ENCODE results near the gene GABRB2.
"Not testable (repeated sequence)": the region's sequence is repeated elsewhere in the genome, so short reads cannot be mapped to it uniquely, and the experiment has no call there.

The GABRB2 gene

DNA sequence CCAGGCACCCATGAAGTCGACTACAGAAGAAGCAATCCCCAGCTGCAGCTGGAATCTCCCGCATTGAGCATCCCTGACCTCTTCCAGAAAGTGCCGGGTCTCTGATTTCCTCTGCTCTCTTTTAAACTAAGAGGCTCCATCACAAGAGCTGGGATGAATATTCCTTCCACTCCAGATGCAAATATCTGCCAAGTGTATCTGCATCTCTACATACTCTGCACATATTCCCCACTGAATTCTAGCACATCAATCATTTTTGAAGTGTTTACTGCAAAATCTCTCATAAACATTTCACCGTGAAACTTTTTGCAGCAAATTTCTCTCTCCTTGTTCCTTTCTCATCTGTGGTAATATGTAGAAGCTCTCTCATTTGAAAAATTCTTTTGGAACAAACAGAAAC lies 161.5 kb downstream of the GABRB2 start:
- DNase-seq: no peak

DNA sequence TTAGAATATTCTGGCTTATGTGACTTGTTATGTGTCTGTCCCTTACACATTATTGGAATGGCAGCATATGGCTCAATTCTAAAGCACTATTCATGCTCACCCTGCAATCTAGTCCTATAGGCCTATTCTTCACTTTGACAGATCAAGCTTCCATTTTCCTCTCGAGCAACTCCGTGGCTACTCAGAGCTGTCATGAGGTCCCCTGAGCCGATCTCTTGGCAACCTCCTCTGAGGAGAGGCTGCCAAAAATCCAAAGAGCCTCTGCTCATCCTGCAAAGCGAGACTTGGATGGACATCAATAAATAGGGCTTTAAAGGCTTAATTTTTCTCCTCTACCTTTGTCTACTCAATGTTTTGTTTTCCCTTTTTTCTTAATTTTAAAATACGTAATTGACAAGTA lies 163.8 kb downstream of the GABRB2 start:
- no peak for DNase-seq

DNA sequence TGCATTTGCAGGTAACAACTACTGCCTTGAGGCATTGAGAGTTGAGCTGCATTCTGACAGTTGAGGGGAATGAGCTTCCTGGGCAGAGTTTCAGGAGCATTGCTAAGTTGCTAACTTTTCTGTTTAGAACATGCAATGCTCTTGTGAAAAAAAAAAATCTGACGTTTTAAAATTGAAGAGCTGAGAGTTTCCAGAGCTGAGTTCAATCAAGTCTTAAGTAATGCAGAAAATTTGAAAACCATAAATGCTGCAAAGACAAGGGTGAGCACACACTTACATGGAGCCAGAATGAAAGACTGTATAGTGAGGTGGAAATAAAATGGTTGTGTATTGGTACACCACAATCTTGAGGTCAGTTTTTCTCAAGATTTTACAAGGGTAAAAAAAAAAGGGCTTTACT lies 166.0 kb downstream of the GABRB2 start:
- no peak for DNase-seq

DNA sequence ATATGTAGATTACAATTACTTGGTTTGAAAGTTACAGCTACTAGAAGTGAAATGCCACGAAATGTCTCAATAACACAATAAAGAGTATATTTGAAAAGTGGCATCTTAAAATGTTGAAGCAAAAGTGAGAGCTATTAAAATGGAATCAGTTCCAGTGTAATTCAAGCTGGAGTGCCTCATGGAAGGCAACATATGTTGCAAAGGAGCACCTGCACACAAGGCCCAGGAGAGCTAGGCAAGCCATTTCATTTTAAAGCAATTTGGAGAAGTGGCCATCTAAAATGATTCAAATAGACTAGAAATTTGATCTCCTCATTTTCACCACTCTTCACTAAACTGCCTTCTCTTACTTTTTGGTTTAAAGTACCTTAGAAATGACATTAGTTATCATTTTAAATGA lies 167.8 kb downstream of the GABRB2 start:
- DNase-seq: no peak

DNA sequence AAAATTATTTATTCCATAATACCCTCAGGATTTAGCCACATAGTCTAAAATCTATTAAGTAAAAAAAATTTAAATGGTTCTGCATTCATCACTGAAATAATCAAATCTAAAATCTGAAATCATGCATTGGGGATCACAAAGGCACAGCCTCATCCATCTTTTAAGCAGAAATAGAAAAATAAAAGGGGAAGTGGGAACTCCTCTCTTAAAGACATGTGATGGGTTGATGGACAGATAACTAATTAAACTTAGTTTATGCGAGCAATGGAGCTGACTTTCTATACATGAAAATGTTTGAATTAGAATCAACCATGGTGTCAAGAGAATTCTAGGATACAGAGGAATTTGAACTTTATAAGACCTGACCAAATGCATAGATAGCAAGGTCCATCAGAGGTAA lies 170.5 kb downstream of the GABRB2 start:
- DNase-seq: no peak

DNA sequence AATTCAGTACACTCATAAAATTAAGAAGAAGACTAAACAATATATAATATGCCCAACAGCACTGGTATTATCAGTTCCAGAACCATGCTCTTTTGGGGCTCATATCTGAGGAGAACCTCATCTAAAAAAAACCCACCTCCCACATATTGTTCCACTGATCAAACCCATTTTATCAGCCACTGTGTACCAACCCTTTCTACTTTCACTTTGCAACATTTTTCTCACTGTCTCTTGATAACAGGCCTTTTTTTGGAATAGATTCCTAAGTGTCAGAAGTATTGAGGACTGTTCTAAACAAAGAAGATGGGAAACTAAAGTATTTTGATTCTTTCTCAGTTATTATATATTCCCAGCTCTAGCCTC lies 173.2 kb downstream of the GABRB2 start:
- DNase-seq: no peak

DNA sequence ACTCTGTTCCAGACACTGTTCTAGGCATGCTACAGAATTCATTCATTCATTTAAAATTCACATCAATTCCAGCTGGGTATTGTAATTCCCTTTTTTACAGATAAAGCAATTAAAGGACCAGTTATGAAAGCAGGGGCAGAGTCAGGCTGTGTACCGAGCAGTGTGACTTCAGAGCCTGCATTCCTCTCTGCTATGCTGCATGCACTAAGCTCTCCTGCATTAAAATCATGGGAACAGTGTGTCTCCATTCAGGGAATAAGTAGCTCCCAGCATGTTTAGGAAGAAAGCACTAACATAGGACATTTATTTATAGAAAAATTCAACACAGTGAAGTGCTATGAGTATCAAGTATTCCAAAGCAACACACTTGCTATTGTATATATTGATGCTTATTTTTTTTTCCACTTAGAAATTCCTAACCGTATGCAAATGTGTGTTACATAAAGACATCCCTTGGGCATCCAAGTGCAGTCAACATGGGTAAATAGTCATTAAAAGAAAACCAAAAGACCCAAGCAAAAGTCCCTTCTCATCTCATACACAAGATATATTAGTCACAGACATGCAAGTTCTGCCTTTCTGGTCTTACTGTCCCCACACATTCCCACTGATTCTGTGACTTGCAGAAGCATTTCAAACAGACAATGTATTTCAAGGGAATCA lies 173.7 kb downstream of the GABRB2 start:
- DNase-seq: no peak

DNA sequence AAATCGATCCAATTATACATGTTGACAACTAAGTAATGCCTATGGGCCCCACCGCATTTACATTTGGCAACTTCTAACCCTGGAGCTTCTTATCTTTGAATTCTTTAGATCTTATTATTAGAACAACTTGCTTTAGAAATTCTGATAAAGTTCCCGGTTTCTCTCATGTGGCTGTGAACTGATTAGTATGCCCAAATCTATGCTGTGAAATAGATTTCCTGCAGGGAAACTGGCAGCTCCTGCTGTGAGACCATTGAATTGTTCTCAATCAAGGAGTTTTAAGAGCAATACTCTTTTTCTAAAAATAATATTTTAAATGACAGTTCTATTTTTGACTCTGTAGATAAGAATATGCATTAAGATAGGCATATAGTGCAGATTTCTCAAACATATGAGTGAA lies 177.5 kb downstream of the GABRB2 start:
- no peak for DNase-seq

DNA sequence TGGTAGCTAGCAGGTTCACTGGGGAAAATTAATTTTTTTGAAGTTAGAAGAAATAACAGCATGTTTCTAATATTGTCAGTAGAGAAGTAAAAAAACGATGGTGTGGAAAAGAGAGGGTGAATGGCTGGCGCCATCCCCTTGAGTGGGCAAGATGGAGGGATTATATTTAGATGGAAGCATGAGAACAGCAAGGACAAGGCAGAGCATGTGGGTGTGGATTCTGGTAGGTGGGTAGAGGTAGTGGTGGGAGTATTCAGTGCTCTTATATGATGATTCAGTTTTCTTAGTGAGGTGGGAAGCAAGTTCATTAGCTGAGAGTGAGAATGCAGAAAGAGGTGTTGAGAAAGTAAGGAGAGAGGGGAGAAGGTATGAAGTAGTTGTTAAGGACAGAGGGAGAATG lies 188.1 kb downstream of the GABRB2 start:
- no peak for DNase-seq

DNA sequence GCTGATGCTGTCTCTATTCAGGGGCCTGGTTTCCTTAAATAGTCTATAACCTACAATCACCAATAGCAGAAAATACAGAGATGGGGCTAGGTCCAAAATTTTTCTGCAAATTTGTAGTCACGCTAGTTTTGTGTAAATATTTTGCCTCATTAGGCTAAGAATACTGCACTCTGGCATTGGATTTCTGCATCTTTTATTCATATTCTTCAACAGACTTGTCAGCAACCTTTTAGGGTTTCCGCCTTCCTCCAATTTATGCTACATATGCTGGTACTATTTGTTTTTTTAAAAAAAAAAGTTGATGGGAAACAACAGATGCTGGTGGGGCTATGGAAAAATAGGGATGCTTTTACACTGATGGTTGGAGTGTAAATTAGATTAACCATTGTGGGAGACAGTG lies 202.3 kb downstream of the GABRB2 start:
- DNase-seq: no peak

DNA sequence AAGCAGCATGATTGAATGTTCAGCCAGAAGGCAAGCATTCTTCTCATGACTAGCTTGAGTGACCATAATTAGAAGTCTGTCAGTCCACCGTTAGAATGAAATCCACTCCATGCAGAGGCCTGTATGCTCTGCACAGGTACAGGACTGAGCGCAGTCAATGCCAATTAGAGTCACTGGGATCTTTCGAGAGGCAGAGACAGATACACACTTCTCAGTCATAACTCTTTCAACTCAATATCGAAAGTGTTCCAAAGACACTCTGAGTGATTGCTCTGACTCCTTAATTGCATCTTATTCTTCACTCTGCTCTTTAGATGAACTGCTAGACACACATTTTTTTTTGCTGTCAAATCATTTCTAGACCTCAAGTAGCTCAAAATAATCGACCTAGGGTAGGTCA lies 203.6 kb downstream of the GABRB2 start:
- DNase-seq: no peak

DNA sequence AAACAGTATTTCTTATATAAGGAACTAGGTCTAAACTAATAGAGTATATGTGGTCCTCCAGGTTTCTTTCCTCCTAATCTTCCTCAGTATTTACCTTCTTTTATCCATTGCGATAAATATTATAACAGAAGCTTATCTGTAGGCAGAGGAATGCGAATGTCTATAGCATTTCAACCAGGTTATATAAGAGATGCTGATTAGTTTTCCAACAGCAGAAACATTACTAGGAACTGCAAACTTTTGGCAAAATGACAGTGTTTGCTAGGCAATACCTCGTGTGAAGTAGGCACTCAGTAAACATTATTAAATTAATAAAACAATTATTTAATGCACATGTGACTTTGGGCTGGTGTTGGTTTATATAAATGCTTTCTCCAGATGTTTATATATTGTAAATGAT lies 206.5 kb downstream of the GABRB2 start:
- DNase-seq: no peak

DNA sequence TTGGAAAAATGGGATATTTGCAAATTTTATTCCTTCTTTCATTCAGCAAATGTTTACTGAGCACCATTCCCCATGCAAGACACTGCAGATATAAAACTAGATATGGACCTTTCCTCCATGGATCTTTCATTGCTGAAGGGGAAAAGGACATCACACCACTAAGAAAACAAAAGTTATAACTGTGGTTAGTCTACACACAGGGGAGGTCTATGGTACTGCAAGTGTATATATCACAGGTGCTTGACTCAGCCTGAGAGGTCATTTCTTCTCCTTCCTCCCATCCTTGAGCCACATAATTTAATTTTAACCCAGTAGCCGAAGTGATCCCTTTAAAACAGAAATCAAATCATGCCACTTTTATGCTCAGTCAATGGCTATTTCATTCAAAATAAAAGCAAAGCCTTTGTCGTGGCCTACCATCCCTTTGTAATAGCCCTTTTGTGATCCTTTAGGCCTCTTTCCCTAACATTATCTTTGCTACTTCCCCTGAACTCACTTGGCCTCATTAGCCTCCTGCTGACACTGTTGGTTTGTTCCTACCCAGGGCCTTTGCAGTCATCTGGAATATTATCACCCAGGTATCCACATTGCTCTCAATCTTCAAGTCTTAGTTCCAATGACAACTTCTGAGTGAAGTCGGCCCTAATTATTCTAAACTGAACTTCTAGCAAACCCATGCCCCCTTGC lies 213.2 kb downstream of the GABRB2 start:
- no peak for DNase-seq

DNA sequence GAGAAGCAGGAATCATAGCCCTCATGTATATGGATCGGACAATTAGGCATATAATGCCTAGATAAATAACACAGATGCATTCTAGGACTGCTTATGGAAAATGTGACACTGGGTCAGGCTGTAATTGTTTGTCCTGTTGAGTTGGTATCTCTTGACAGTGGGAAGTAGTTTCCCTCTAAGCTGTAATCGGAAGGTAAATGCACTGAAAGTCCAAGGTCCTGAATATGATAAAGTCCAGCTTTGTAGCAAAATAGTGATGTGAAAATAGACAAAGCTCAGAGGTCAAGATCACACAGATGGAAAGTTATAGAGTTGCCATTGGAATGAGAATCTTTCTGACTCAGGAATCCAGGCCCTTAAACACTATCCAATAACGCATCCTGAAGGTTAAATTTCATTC lies 214.2 kb downstream of the GABRB2 start:
- no peak for DNase-seq

DNA sequence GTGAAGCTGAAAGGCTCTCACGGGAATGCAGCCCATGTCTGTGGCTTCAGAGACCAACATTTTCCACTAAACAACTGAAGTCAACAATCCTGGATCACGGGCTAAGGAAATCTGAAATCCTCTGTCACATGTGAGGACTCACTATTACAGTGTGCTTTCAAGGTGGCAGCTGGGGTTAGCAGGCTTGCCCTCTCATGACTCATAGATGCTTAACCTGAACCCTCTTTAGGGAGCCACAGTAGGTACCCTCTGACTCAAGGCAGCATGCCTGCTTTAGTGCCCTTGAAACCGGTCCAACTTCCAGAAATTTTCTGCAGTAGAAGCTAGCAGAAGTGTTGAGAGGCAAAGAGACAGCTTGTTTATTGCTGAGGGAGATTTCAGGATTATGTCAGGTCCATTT lies 232.5 kb downstream of the GABRB2 start:
- no peak for DNase-seq

DNA sequence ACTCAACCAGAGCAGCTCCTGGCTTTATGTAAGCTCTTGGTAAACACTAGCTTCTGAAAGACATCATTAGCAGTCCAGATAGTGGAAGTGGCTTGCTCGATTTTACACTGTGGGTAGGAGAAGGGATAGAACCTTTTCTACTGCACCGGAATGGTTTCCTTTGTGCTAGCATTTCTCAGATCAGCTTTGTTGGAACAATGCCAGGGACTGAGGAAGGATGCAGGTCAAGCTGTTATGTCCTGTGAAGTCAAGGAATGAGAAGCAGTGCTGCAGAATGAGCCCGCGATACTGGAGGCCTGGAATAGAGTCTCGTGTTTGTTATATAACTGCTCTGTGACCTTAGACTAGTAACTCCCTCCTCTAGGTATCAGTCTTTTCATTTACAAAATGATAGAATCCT lies 233.6 kb downstream of the GABRB2 start:
- DNase-seq: no peak

DNA sequence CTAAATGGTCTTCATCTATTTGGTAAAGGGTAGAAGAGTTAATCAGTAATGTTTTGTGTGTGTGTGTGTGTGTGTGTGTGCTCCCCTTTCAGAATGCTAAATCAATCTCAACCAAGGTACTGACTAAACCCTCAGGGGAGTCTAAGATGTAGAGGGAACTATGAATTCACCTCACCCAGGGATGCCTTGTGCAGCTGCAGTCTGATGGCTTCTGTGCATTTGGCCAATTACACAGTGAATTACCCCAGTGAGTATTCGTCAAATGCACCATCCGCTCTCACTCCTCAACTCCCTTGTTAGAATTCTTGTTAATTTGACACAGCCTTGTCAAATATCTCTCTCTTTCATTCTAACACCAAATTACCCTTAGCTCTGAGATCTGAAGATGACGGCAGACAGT lies 234.6 kb downstream of the GABRB2 start:
- DNase-seq: no peak

DNA sequence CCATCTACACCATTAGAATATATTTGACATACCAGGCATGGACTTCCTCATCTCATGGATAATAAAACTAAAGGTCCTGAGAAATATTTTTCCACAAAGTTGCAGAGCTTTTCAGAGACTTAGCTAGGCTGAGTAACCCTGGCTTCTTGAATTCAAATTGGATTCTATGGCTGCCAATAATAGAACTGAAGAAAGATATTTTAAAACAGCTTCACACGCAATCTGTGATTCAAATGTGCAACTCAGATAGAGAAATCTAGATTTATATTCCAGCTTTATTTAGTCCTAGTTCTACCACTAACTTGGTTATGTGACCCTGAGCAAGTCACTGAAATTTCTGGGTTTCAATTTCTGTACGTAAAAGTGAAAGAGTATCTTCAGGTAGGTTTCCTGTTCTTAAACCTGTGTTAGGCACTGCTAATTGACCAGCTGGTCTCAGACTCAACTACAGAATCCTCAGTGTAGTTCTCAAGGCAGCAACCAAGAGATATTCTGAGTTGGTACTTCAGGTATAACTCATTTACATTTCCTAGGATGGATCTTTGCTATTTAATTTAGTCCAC lies 235.3 kb downstream of the GABRB2 start:
- DNase-seq: no peak

DNA sequence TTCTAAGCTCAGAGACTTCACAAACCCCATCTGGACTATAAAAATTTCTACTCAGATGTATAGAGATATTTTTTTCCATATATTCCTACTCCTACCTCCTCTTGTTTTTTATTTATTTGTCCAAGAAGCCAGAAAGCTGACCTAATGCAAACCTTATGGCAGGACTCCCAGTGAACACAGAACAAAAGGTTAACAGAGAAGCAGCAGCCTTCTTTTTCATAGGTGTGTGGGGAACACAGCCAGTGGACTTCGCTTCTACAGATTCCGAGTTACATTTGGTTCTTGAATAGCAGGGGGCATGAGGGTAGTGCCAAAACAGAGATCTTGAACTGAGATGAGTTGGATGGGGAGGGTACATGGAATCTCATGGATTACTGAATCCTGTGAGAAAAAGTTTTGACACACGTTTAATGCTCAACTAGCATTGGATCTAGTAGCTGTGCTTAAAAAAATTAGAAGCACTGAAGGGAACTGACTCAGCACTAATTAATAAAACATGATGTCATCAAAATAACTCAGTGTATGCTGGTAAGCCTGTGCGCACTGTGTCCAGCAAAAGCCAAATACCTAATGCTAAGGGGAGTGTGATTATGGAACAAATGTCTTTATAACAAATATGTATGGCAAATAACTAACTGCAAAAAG lies 240.1 kb downstream of the GABRB2 start:
- DNase-seq: no peak

DNA sequence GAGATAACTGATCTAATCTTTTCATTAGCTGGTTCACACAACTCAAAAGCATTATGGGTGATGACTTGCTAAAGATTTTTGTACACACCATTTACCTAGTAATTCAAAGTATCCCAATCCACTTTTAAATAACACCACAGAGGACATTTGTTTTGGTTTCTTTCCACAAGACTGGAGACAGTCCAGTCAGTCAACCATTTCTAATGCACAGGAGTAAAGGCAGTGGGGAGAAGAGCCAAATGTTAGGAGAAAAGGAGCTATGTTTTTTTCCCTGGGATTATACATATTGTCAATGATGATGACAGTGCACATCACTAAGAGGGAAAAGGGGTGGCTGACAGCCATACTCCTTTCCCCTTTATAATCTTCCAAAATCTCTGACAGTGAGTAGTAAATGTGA lies 240.9 kb downstream of the GABRB2 start:
- no peak for DNase-seq

DNA sequence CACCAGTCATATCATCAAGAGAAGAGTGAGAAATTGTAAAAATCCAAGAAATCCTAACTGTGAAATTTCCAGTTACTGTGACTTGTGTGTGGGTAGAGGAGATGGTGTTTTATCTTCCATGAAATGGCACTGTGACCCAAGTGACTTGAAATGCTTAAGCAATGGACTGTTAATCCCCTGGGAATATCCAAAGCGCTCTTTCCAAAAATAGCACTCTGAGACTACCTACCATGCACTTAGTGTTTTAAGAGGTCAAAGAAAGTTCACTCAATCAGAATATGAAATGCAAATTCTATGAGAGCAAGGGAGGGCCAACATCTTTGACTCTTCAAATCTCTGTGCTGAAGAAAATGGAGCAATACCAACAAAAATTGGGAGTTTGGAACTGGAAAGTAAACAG lies 244.0 kb downstream of the GABRB2 start:
- no peak for DNase-seq

DNA sequence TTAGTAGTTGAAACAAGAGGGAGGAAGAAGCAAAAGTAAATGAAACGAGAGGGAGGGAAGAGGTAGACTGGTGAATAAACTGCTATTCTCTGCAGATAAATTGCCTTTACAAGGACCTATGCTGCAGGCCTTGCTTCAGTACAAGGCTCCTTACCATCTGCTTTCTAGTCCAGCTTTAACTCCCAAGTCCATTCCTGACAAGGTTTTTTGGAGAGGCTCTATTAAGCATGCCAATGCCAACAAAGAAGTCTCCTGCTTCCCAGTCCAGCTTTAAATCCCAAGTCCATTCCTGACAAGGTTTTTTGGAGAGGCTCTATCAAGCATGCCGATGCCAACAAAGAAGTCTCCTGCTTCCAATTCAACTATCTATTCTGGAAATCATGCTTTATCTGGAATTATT lies 244.9 kb downstream of the GABRB2 start:
- DNase-seq: no peak

DNA sequence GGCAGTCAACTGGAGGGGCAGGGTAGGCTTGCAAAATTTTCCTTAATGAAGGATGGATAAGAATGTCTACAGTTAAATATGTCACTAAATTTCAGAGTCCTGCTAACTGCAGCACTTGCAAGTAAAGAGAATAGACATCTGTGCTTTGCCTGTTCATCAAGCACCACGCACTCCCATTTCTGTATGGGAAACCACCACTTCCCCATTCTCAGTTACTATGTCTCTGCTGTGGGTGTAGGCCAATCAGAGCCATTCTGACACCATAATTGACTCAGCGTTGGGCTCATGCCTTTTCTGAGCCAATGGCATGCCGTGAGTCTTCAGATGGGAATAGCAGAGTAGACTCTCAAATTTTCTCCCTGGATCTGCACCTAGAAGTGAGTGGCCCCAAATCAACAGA lies 247.5 kb downstream of the GABRB2 start:
- no peak for DNase-seq

DNA sequence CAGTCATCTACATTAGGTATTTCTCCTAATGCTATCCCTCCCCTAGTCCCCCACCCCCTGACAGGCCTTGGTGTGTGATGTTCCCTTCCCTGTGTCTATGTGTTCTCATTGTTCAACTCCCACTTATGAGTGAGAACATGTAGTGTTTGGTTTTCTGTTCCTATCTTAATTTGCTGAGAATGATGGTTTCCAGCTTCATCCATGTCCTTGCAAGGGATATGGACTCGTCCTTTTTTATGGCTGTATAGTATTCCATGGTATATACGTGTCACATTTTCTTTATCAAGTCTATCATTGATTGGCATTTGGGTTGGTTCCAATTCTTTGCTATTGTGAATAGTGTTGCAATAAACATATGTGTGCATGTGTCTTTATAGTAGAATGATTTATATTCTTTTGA lies 249.1 kb downstream of the GABRB2 start:
- DNase-seq: not testable (repeated sequence)

Measured in inflammatory macrophage (primary cell).